ENCODE measurements around the gene RPP40. TPM values are rescaled to one million over a fixed set of nuclear protein-coding genes. Genes with fewer than 3 reads are reported as not detected.

RPP40 gene
- total and polyA plus RNA-seq, 8 donors: 0.97 to 3.7 (median 2.5) TPM

DNA sequence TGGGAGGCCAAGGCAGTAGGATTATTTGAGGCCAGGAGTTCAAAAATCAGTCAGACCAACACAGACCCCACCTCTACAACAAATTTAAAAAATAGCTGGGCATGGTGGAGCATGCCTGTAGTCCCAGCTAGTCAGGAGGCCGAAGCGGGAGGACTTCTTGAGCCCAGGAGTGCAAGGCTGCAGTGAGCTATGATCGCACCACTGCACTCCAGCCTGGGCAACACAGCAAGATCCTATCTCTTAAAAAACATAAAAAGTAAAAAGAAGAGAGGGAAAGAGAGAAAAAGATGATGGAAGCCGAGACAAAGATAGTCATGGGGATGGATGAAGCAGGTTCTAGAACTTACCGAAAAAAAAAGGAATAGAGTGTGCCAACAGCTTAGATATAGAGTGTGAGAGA, 25.8 kb upstream of the RPP40 start:
- intact Hi-C loops (cut with DNase I): no loop called here
- ATAC-seq (no peak), DNase-seq (no peak), FAIRE-seq (no peak)
- Histone ChIP-seq H3K4me3 (no peak overlapping the region), H3K27ac (no peak overlapping the region), H3K4me1 (no peaks in the 10 kb centered on the region), H3K36me3 (no peaks in the 10 kb centered on the region), H3K9me3 (no peaks in the 10 kb centered on the region), H3K27me3 (no peaks in the 10 kb centered on the region)
- 84 to 98% methylated on average over 5 of the region's 5 CpGs for WGBS, 2 donors
- TF ChIP-seq, protein P1, sequence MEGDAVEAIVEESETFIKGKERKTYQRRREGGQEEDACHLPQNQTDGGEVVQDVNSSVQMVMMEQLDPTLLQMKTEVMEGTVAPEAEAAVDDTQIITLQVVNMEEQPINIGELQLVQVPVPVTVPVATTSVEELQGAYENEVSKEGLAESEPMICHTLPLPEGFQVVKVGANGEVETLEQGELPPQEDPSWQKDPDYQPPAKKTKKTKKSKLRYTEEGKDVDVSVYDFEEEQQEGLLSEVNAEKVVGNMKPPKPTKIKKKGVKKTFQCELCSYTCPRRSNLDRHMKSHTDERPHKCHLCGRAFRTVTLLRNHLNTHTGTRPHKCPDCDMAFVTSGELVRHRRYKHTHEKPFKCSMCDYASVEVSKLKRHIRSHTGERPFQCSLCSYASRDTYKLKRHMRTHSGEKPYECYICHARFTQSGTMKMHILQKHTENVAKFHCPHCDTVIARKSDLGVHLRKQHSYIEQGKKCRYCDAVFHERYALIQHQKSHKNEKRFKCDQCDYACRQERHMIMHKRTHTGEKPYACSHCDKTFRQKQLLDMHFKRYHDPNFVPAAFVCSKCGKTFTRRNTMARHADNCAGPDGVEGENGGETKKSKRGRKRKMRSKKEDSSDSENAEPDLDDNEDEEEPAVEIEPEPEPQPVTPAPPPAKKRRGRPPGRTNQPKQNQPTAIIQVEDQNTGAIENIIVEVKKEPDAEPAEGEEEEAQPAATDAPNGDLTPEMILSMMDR (IDR thresholded peaks at IDR 0.05): no peak

DNA sequence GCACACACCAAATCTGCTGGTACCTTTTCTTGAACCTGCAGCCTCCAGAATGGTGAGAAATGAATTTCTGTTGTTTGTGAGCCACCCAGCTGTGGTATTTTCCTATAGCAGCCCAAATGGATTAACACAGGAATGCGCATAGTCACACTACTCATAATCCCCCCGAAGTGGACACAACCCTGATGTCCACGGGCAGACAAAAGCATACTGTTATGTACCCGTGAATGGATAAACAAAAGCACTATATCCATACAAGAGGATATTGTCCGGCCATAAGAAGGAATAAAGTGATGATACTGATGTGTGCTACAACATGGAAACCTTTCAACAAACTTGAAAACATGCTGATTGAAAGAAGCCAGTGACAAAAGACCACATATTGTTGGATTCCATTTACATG, 25.1 kb upstream of the RPP40 start:
- Histone ChIP-seq H3K27me3 (no peaks in the 10 kb centered on the region), H3K27ac (no peak overlapping the region), H3K36me3 (no peaks in the 10 kb centered on the region), H3K9me3 (no peaks in the 10 kb centered on the region), H3K4me3 (no peak overlapping the region), H3K4me1 (no peaks in the 10 kb centered on the region)
- intact Hi-C loops (cut with DNase I): no loop called here
- FAIRE-seq: no peak
- WGBS, 2 donors: 79% methylated on average over 5 of the region's 5 CpGs
- no peak for ATAC-seq
- no peak for DNase-seq
- TF ChIP-seq, protein P1 (IDR thresholded peaks at IDR 0.05): no peak

DNA sequence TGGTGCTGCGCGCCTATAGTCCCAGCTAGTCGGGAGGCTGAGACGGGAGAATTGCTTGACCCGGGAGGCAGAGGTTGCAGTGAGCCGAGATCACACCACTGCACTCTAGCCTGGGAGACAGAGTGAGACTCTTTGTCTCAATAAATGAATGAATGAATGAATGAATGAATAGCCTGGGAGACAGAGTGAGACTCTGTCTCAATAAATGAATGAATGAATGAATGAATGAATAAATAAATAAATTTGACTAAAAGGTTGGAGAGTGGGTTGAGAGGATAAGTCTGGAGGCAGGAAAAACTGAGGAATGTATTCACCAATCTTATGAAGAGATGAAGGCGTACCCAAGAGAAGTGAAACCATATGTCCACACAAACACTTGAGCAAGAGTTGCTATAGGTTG, 24.5 kb upstream of the RPP40 start:
- ATAC-seq (no peak), DNase-seq (no peak), FAIRE-seq (no peak)
- no peak overlapping the region for H3K4me3 ChIP-seq
- H3K4me1 ChIP-seq: no peaks in the 10 kb centered on the region
- no peak overlapping the region for H3K27ac ChIP-seq
- TF ChIP-seq, protein P1 (IDR thresholded peaks at IDR 0.05): no peak
- no peaks in the 10 kb centered on the region for H3K9me3 ChIP-seq
- H3K36me3 ChIP-seq: no peaks in the 10 kb centered on the region
- WGBS, 2 donors: 96 to 99% methylated on average over 7 of the region's 7 CpGs
- intact Hi-C loops (cut with DNase I): no loop called here
- no peaks in the 10 kb centered on the region for H3K27me3 ChIP-seq

DNA sequence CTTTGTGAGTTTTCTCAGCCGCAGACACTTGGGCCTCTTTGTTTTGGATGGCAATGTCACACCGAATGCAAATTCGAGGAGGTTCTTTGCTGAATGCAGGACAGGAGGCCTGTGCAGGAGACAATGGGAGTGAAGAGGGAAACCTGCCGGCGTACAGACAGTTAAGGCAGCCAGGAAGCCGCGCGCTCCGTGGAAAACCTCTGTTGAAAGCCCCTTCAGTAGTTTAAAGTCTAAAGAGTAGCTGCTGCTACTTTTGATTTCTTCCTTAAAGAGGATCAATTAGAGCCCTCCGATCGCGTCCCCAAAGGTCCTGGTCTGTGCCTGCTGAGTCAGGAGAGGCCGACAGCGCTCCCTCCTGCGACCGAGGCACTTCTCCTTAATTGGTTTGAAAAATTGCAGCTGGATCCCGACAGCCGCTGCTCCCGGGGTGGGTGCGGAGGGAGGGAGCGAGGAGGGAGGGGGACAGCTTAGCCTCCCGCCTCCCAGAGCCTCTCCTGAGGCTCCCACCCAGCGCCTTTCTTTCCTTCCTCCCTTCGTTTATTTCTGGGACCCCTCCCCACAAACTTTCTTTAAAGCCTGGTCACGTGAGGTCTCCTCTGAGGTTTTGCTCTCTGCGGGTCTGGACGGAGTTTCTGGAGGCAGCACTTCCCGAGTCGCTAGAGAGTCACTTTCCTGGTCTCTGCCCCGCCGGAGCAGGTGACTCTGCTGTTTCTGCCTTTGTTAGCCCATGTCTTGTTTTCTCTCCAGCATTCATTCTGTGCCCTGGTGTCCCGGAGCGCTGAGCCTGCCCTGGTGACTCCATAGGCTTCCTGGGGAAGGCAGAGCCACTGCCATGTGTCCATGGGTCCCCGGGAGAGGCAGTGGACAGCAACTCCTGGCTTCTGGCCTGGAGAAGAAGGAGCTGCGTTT, 22.3 kb upstream of the RPP40 start:
- peak overlapping the region in 2 of 4 donors; percentile 4 to 34 for H3K27ac ChIP-seq
- no peaks in the 10 kb centered on the region for H3K27me3 ChIP-seq
- H3K36me3 ChIP-seq: no peaks in the 10 kb centered on the region
- H3K9me3 ChIP-seq: no peaks in the 10 kb centered on the region
- TF ChIP-seq, protein P1 (IDR thresholded peaks at IDR 0.05): no peak
- peak overlapping the region; percentile 14 to 58 (median 44) for H3K4me3 ChIP-seq
- intact Hi-C loops (cut with DNase I): no loop called here
- FAIRE-seq: no peak
- WGBS, 2 donors: 3% methylated on average over 34 to 35 of the region's 35 CpGs
- no peaks in the 10 kb centered on the region for H3K4me1 ChIP-seq
- ATAC-seq: peak; percentile 75 to 94 (median 88)
- DNase-seq: peak in 5 of 6 donors; percentile 17 to 77 (median 34)

DNA sequence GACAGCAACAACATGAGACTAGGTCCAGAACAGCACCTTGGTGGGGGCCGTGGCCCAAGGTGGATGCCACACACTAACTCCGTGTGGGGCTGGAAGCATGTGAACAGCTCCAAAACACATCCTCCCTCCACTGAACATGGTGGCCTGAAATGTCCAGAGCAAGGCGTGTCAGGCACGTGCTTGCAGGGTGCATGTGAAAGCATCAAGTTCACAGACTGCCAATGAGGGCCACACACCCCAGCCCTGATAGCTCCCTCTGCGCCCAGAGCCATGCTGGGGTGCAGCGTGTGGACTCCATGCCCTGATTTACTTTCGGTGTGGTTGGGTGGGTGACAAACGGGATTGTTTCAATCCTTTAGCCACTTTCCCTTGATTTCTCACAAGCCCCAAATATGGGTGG, 20.1 kb upstream of the RPP40 start:
- H3K27me3 ChIP-seq: no peaks in the 10 kb centered on the region
- H3K27ac ChIP-seq: no peak overlapping the region
- no peak for FAIRE-seq
- H3K9me3 ChIP-seq: no peaks in the 10 kb centered on the region
- intact Hi-C loops (cut with DNase I): no loop called here
- no peak for ATAC-seq
- H3K4me1 ChIP-seq: no peaks in the 10 kb centered on the region
- H3K4me3 ChIP-seq: no peak overlapping the region
- no peak for DNase-seq
- WGBS, 2 donors: 91 to 94% methylated on average over 8 of the region's 8 CpGs
- H3K36me3 ChIP-seq: no peaks in the 10 kb centered on the region
- TF ChIP-seq, protein P1 (IDR thresholded peaks at IDR 0.05): no peak
